ENCODE data around the gene CHSY3.

Gene CHSY3

DNA sequence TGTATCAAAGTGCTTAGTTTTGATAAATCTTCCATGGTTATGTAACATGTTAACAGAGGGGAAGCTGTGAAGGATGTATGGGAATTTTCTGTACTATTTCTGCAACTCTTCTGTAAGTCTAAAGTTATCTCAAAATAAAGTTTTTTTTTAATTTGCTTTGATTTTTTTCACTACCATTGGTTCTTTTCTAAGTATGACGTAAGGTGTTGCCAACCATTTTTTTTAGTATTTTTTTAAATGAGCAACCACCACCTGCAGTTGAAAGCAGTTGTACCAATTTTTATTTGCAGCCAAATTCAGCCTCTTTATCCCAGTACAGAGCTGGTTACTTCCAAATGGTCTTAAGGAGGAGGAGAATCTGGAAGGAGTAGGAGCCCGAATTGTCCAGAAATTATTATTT is 192.2 kb downstream of the CHSY3 start:
- no peak overlapping the region for H3K4me3 ChIP-seq (ENCODE audit: low read depth, low read length)
- TF ChIP-seq, protein P1, sequence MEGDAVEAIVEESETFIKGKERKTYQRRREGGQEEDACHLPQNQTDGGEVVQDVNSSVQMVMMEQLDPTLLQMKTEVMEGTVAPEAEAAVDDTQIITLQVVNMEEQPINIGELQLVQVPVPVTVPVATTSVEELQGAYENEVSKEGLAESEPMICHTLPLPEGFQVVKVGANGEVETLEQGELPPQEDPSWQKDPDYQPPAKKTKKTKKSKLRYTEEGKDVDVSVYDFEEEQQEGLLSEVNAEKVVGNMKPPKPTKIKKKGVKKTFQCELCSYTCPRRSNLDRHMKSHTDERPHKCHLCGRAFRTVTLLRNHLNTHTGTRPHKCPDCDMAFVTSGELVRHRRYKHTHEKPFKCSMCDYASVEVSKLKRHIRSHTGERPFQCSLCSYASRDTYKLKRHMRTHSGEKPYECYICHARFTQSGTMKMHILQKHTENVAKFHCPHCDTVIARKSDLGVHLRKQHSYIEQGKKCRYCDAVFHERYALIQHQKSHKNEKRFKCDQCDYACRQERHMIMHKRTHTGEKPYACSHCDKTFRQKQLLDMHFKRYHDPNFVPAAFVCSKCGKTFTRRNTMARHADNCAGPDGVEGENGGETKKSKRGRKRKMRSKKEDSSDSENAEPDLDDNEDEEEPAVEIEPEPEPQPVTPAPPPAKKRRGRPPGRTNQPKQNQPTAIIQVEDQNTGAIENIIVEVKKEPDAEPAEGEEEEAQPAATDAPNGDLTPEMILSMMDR (IDR thresholded peaks at IDR 0.05; ENCODE audit: low read depth, low read length): no peak

DNA sequence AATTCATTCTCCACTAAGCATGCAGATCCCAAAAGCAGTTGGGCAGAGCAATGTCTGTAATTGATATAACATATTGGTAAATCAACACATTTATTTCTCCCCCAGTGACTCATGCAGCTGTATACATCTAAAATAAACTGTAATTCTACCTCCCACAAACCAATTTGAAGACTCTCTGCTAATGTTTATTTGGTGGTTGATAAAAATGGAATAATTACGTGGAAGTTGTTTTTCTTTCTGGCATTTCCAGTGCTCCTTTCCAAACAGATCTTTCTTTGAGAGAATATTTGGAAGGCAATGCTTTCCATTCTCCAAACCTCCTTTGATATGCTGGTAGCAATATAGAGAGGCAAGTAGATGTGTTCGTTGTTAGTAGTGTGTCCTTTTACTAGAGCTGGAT is 194.7 kb downstream of the CHSY3 start:
- H3K4me3 ChIP-seq (ENCODE audit: low read depth, low read length): no peak overlapping the region
- TF ChIP-seq, protein P1 (IDR thresholded peaks at IDR 0.05; ENCODE audit: low read depth, low read length): no peak

DNA sequence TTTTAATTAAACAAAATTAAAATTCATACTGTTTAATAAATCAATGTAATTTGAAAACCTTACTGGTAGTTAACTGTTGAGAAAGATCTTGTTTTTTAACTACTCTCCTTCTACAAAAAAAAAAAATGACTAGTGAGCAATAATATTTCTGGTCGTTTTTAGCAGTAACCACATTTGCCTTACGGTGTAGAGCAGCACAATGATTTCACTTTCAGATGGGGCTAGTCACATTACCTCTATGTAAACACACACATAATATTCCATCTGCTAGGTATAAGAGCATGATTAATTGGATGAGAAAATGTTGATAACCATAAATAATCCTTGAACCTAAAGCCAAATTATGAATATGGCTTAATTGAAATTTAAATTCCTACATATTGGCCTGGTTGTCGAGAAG is 198.1 kb downstream of the CHSY3 start:
- TF ChIP-seq, protein P1 (IDR thresholded peaks at IDR 0.05; ENCODE audit: low read depth, low read length): no peak
- no peak overlapping the region for H3K4me3 ChIP-seq (ENCODE audit: low read depth, low read length)

DNA sequence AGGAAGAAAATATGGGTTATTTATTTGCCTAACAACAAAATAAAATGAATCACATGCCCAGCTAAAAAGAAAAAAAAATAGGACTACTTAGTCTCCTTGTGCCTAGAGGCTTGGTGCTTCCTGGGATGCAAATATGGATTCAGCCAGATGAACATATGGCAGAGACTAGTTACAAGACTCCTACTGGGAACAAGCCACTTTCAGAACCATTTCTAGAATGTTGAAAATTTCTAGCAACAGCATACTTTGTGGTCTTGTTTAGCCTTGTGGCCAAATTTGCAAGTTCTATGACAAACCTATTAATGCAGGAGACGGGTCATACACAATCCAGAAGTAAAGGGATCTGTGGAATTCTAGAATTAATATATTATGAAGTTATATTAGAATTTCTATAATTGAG is 198.7 kb downstream of the CHSY3 start:
- H3K4me3 ChIP-seq (ENCODE audit: low read depth, low read length): no peak overlapping the region
- TF ChIP-seq, protein P1 (IDR thresholded peaks at IDR 0.05; ENCODE audit: low read depth, low read length): no peak

DNA sequence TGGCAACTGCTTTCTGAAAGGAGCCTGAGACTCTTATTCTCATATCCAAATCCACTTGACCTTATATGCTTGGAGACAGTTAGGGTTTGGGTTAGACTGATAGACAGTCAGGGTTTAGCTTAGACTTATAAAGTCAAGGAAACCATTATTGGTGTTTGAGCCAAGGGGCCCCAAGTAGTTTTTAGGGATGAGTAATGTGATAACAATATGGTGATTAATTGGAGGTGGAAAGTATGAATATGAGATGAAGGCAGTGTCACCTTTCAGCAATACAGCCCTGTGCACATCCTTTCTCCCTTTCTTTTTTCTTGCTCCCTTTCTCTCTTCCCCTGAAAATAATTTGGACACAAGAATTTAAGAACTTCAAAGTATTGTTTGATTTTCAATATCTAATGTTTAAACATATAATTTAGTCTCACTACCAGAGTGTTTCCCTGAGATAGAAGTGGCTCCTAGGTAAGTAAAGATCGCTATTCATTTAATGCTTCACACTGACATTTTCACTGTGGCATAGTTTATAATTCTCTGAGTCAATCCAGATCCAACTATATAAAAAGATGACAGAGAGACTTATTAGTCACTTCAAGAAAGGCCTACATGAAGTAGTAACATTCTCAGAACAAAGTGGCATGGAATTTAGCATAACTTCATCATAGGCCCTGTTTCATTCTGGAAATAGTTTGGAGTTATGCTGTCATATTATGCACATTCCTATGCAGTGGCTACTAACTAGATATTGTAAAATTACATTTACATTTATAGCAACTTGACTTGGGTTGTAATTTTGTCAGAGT is 200.8 kb downstream of the CHSY3 start:
- TF ChIP-seq, protein P1 (IDR thresholded peaks at IDR 0.05; ENCODE audit: low read depth, low read length): no peak

DNA sequence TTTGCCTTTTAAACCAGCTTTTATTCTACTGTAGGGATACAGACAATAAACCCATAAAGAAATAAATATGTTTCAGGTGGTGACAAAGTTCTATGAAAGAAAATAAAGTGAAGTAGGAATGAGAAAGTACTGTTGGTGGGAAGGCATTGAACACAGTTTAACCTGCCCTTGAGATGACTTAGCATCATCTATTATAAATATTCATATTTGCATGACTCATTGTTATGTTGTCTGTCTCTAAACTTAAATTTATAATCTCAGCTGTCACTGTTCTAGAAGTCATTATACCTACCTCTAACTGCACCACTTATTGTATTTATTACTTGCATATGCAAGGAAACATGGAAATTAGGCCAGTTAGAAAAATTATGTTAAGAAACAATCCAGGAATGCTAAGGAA is 202.2 kb downstream of the CHSY3 start:
- H3K4me3 ChIP-seq (ENCODE audit: low read depth, low read length): no peak overlapping the region
- TF ChIP-seq, protein P1 (IDR thresholded peaks at IDR 0.05; ENCODE audit: low read depth, low read length): no peak

More for the DNA sequence above, 200.8 kb downstream of the CHSY3 start:
- H3K4me3 ChIP-seq (ENCODE audit: low read depth, low read length): no peak overlapping the region

DNA sequence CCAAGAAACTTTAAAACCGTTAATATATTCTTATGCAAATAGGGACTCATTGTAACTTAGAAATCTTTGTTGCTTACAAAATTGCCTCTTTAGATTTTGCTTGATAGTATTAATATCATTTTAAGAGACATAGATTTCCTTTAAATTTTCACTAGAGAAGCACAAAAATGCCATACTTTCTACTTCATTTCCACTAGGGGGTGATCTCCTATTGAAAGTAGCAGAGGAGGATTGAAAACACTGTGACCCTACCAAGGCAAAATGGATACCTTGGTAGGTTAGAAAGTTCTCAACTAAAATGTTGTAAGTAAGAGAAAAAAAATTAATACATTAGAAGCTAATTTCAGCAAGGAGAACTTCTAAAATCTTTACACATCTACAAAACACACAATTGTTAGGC is 204.9 kb downstream of the CHSY3 start:
- TF ChIP-seq, protein P1 (IDR thresholded peaks at IDR 0.05; ENCODE audit: low read depth, low read length): no peak
- H3K4me3 ChIP-seq (ENCODE audit: low read depth, low read length): no peak overlapping the region

Data from WI38 (cell line).